CD4-positive, alpha-beta memory T cell (primary cell): ENCODE data around the gene MAZ. TPM values are rescaled to one million over a fixed set of nuclear protein-coding genes. Genes with fewer than 3 reads are reported as not detected.

Source experiments
- CTCF ChIA-PET: fragments of 350-600 bp; sonication (Branson Sonifier 250); formaldehyde crosslinking; loops from one replicate; lab custom pipeline; 2021; ENCODE audit warnings: inconsistent platforms; ENCODE audit not compliant: partially characterized antibody; lab: Charles Lee
- POLR2A ChIA-PET: fragments of 350-600 bp; sonication (Branson Sonifier 250); formaldehyde crosslinking; loops from one replicate; lab custom pipeline; 2021; ENCODE audit not compliant: partially characterized antibody; lab: Charles Lee
- DNase-seq, 5 donors: peaks; one replicate each; pipeline versions ENCODE4 v3.0.0 to v3.0.0-alpha.2; 2020 to 2022; ENCODE audit warnings: mixed read lengths in 1 of 5
- H3K27ac ChIP-seq: one replicate; pipeline ENCODE4 v1.7.0; 2013; ENCODE audit warnings: low read depth, low read length
- H3K27me3 ChIP-seq: 2 replicates; pipeline ENCODE4 v1.7.0; 2013; ENCODE audit warnings: mild to moderate bottlenecking, low read length, moderate library complexity; ENCODE audit not compliant: insufficient read depth
- H3K36me3 ChIP-seq: 2 replicates; pipeline ENCODE4 v1.7.0; 2013; ENCODE audit warnings: mild to moderate bottlenecking, low read length, moderate library complexity; ENCODE audit not compliant: insufficient read depth
- H3K4me1 ChIP-seq: 2 replicates; pipeline ENCODE4 v1.7.0; 2013; ENCODE audit warnings: mild to moderate bottlenecking, low read length, moderate library complexity; ENCODE audit not compliant: insufficient read depth
- H3K4me3 ChIP-seq, 2 donors: one replicate each; pipeline ENCODE4 v1.7.0; 2013; ENCODE audit warnings: low read length in 2 of 2, mild to moderate bottlenecking in 1 of 2
- H3K9me3 ChIP-seq, 2 donors: one replicate each; pipeline ENCODE4 v1.7.0; 2013; ENCODE audit warnings: low read length in 2 of 2, control low read depth in 1 of 2; ENCODE audit not compliant: control insufficient read depth in 1 of 2
- H3K27ac Mint-ChIP-seq, 7 donors: one replicate each; pipeline ENCODE4 v1.8.0; 2020 to 2021; ENCODE audit warnings: mixed read lengths in 7 of 7, mild to moderate bottlenecking in 6 of 7, inconsistent platforms in 3 of 7, moderate library complexity in 3 of 7
- H3K27me3 Mint-ChIP-seq, 2 donors: one replicate each; pipeline ENCODE4 v1.8.0; 2020 to 2021; ENCODE audit warnings: mixed read lengths in 2 of 2
- H3K36me3 Mint-ChIP-seq, 2 donors: one replicate each; pipeline ENCODE4 v1.8.0; 2020 to 2021; ENCODE audit warnings: mixed read lengths in 2 of 2, inconsistent platforms in 1 of 2, mild to moderate bottlenecking in 1 of 2
- H3K4me1 Mint-ChIP-seq, 4 donors: one replicate each; pipeline ENCODE4 v1.8.0; 2020 to 2021; ENCODE audit warnings: mixed read lengths in 4 of 4, mild to moderate bottlenecking in 1 of 4
- H3K4me3 Mint-ChIP-seq, 8 donors: one replicate each; pipeline ENCODE4 v1.8.0; 2020 to 2021; ENCODE audit warnings: mixed read lengths in 8 of 8, mild to moderate bottlenecking in 7 of 8, moderate library complexity in 6 of 8, inconsistent platforms in 3 of 8
- H3K9me3 Mint-ChIP-seq, 8 donors: one replicate each; pipeline ENCODE4 v1.8.0; 2020 to 2021; ENCODE audit warnings: mixed read lengths in 8 of 8, mild to moderate bottlenecking in 5 of 8, inconsistent platforms in 3 of 8, moderate library complexity in 1 of 8
- intact Hi-C: fragments of 100-400 bp; cut with micrococcal nuclease; formaldehyde crosslinking; loops from one replicate; pipeline ENCODE4 v1.15.1; 2023
- polyA plus RNA-seq, 2 donors: library from polyadenylated mRNA; unstranded; fragments of 300-500 nt; fragmentation: Illumina TruSeq; gene quantifications; one replicate each; pipeline ENCODE4 v1.2.3, GENCODE V29; 2021
- total RNA-seq, 2 experiments: library from RNA; stranded (reverse); gene quantifications; one replicate each; pipeline ENCODE4 v1.2.3, GENCODE V29; 2021

Gene MAZ
- total and polyA plus RNA-seq, 4 experiments from 2014 or later = 40.3 to 264 (median 164) TPM

- ChIA-PET POLR2A (interaction anchor here (0.7 to 1.4 kb wide), 4 partner anchors 10 to 158 kb away, joined by 3 to 4 read pairs (median 4); no protein-coding TSS in a partner anchor), CTCF (interaction anchor here (1.3 to 2.9 kb wide), 2 partner anchors 10 to 158 kb away, joined by 4 to 18 read pairs; no protein-coding TSS in a partner anchor)
- no peak overlapping the region for H3K27ac ChIP-seq
- Mint-ChIP-seq H3K9me3 (peaks cover 0 to 2% (median 0%) of the 10 kb centered on the region in 8 donors), H3K36me3 (peaks cover 17 to 34% of the 10 kb centered on the region in 2 donors), H3K27ac (peak overlapping the region in 1 of 7 donors; percentile 65), H3K4me1 (peaks cover 3 to 26% (median 14%) of the 10 kb centered on the region in 4 donors), H3K27me3 (no peaks in the 10 kb centered on the region), H3K4me3 (peak overlapping the region in 2 of 8 donors; percentile 39 to 74)
- H3K9me3 ChIP-seq = no peaks in the 10 kb centered on the region
- no peaks in the 10 kb centered on the region for H3K27me3 ChIP-seq
- no peak for DNase-seq
- intact Hi-C loops = no loop called here
- no peak overlapping the region for H3K4me3 ChIP-seq
- peaks cover 17% of the 10 kb centered on the region for H3K4me1 ChIP-seq
- peaks cover 16% of the 10 kb centered on the region for H3K36me3 ChIP-seq
Observed at GRCh38 chr16:29858149-29858849, 52.0 kb downstream of the MAZ start.

GRCh38 chr16:29858974-29859373, 52.6 kb downstream of the MAZ start:
- Mint-ChIP-seq H3K4me3 (no peak overlapping the region), H3K27me3 (no peaks in the 10 kb centered on the region), H3K27ac (no peak overlapping the region), H3K4me1 (peaks cover 4 to 31% (median 18%) of the 10 kb centered on the region in 4 donors), H3K9me3 (peaks cover 0 to 2% (median 0%) of the 10 kb centered on the region in 8 donors), H3K36me3 (peaks cover 17 to 34% of the 10 kb centered on the region in 2 donors)
- Histone ChIP-seq H3K36me3 (peaks cover 16% of the 10 kb centered on the region), H3K27ac (no peak overlapping the region), H3K27me3 (no peaks in the 10 kb centered on the region), H3K4me1 (peaks cover 22% of the 10 kb centered on the region), H3K4me3 (no peak overlapping the region), H3K9me3 (no peaks in the 10 kb centered on the region)
- no peak for DNase-seq
- intact Hi-C loops = no loop called here
- ChIA-PET CTCF (interaction anchor here (1.3 to 2.9 kb wide), 2 partner anchors 11 to 159 kb away, joined by 4 to 18 read pairs; no protein-coding TSS in a partner anchor), POLR2A (interaction anchor here (1.5 kb wide), 1 partner anchor 52 kb away, joined by 3 read pairs; no protein-coding TSS in a partner anchor)

- POLR2A ChIA-PET = interaction anchor here (0.6 to 1.5 kb wide), 2 partner anchors 53 to 104 kb away, joined by 3 read pairs; no protein-coding TSS in a partner anchor
- H3K36me3 Mint-ChIP-seq = peaks cover 17 to 34% of the 10 kb centered on the region in 2 donors
- H3K4me3 ChIP-seq = no peak overlapping the region
- no peak overlapping the region for H3K27ac ChIP-seq
- H3K9me3 ChIP-seq = no peaks in the 10 kb centered on the region
- peaks cover 22% of the 10 kb centered on the region for H3K4me1 ChIP-seq
- no peak overlapping the region for H3K27ac Mint-ChIP-seq
- H3K36me3 ChIP-seq = peaks cover 16% of the 10 kb centered on the region
- H3K27me3 Mint-ChIP-seq = no peaks in the 10 kb centered on the region
- intact Hi-C loops = loop anchor here (5.0 kb wide), 1 partner anchor 67 kb away; the partner anchor contains the start of gene KCTD13
- peaks cover 4 to 32% (median 19%) of the 10 kb centered on the region in 4 donors for H3K4me1 Mint-ChIP-seq
- no peak for DNase-seq
- H3K9me3 Mint-ChIP-seq = peaks cover 0 to 2% (median 0%) of the 10 kb centered on the region in 8 donors
- H3K27me3 ChIP-seq = no peaks in the 10 kb centered on the region
- peak overlapping the region in 4 of 8 donors; percentile 41 to 84 (median 64) for H3K4me3 Mint-ChIP-seq
- CTCF ChIA-PET = interaction anchor here (0.6 kb wide), 1 partner anchor 10 kb away, joined by 3 read pairs; no protein-coding TSS in a partner anchor
Observed at GRCh38 chr16:29860218-29860617, 53.9 kb downstream of the MAZ start.

Other genes starting within 250 kb of the MAZ start
- gene SPN, start 143.3 kb upstream of the MAZ start, total RNA-seq = 100 to 1,000 TPM; 168 to 175 TPM
- gene SPN, start 143.3 kb upstream of the MAZ start, polyA plus RNA-seq = 100 to 1,000 TPM in 1 of 2 donors, 10 to 100 TPM in 1; 86.3 to 208 TPM
- 1 to 10 TPM in 1 of 2 experiments, under 1 TPM in 1; 0.99 to 1.1 TPM for gene QPRT, start 127.3 kb upstream of the MAZ start, total RNA-seq
- gene QPRT, start 127.3 kb upstream of the MAZ start, polyA plus RNA-seq = under 1 TPM; 0.53 to 0.69 TPM
- gene C16orf54, start 60.5 kb upstream of the MAZ start, total RNA-seq = 100 to 1,000 TPM; 139 to 143 TPM
- 10 to 100 TPM; 11.8 to 56.8 TPM for gene C16orf54, start 60.5 kb upstream of the MAZ start, polyA plus RNA-seq
- gene ZG16, start 28.3 kb upstream of the MAZ start, total RNA-seq = not detected
- gene ZG16, start 28.3 kb upstream of the MAZ start, polyA plus RNA-seq = not detected
- 10 to 100 TPM; 89.4 to 98.6 TPM for gene KIF22, start 15.8 kb upstream of the MAZ start, total RNA-seq
- gene KIF22, start 15.8 kb upstream of the MAZ start, polyA plus RNA-seq = 10 to 100 TPM; 35.7 to 54.2 TPM
- gene PRRT2, start 5.7 kb downstream of the MAZ start, total RNA-seq = 1 to 10 TPM; 6.3 to 6.9 TPM
- under 1 TPM; 0.20 to 0.37 TPM for gene PRRT2, start 5.7 kb downstream of the MAZ start, polyA plus RNA-seq
- gene PAGR1, start 9.6 kb downstream of the MAZ start, total RNA-seq = 10 to 100 TPM; 43.7 to 44.9 TPM
- 10 to 100 TPM; 46.0 to 51.1 TPM for gene PAGR1, start 9.6 kb downstream of the MAZ start, polyA plus RNA-seq
- 100 to 1,000 TPM; 145 to 146 TPM for gene MVP, start 13.9 kb downstream of the MAZ start, total RNA-seq
- 100 to 1,000 TPM; 172 to 187 TPM for gene MVP, start 13.9 kb downstream of the MAZ start, polyA plus RNA-seq
- gene CDIPT, start 56.7 kb downstream of the MAZ start, total RNA-seq = 10 to 100 TPM; 76.2 to 79.8 TPM
- gene CDIPT, start 56.7 kb downstream of the MAZ start, polyA plus RNA-seq = 100 to 1,000 TPM in 1 of 2 donors, 10 to 100 TPM in 1; 87.2 to 123 TPM
- gene SEZ6L2, start 93.0 kb downstream of the MAZ start, total RNA-seq = under 1 TPM in 1 of 2 experiments, not detected in 1; 0.70 TPM
- not detected for gene SEZ6L2, start 93.0 kb downstream of the MAZ start, polyA plus RNA-seq
- gene ASPHD1, start 94.0 kb downstream of the MAZ start, total RNA-seq = not detected
- gene ASPHD1, start 94.0 kb downstream of the MAZ start, polyA plus RNA-seq = not detected
- 10 to 100 TPM; 85.7 to 87.3 TPM for gene KCTD13, start 119.7 kb downstream of the MAZ start, total RNA-seq
- 10 to 100 TPM in 1 of 2 donors, 1 to 10 TPM in 1; 6.0 to 16.3 TPM for gene KCTD13, start 119.7 kb downstream of the MAZ start, polyA plus RNA-seq
- gene TMEM219, start 155.6 kb downstream of the MAZ start, total RNA-seq = 100 to 1,000 TPM in 1 of 2 experiments, 10 to 100 TPM in 1; 80.8 to 103 TPM
- gene TMEM219, start 155.6 kb downstream of the MAZ start, polyA plus RNA-seq = 100 to 1,000 TPM; 209 to 250 TPM
- 10 to 100 TPM; 53.8 to 56.0 TPM for gene TAOK2, start 167.3 kb downstream of the MAZ start, total RNA-seq
- 1 to 10 TPM; 1.7 to 8.2 TPM for gene TAOK2, start 167.3 kb downstream of the MAZ start, polyA plus RNA-seq
- 10 to 100 TPM; 19.2 to 19.7 TPM for gene HIRIP3, start 189.1 kb downstream of the MAZ start, total RNA-seq
- gene HIRIP3, start 189.1 kb downstream of the MAZ start, polyA plus RNA-seq = 10 to 100 TPM; 21.4 to 26.0 TPM
- 100 to 1,000 TPM; 124 to 126 TPM for gene INO80E, start 189.7 kb downstream of the MAZ start, total RNA-seq
- gene INO80E, start 189.7 kb downstream of the MAZ start, polyA plus RNA-seq = 1 to 10 TPM; 6.7 to 7.3 TPM
- under 1 TPM in 1 of 2 experiments, not detected in 1; 0.80 TPM for gene DOC2A, start 204.5 kb downstream of the MAZ start, total RNA-seq
- gene DOC2A, start 204.5 kb downstream of the MAZ start, polyA plus RNA-seq = not detected
- gene C16orf92, start 216.7 kb downstream of the MAZ start, total RNA-seq = not detected
- gene C16orf92, start 216.7 kb downstream of the MAZ start, polyA plus RNA-seq = not detected
- not detected for gene TLCD3B, start 224.7 kb downstream of the MAZ start, total RNA-seq
- not detected for gene TLCD3B, start 224.7 kb downstream of the MAZ start, polyA plus RNA-seq